ENCODE measurements around the gene IMPG2. TPM values are rescaled to one million over a fixed set of nuclear protein-coding genes. Genes with fewer than 3 reads are reported as not detected.

IMPG2 gene
- total RNA-seq, 6 experiments from 2014 or later = 0.05 to 0.08 (median 0.06) TPM

DNA sequence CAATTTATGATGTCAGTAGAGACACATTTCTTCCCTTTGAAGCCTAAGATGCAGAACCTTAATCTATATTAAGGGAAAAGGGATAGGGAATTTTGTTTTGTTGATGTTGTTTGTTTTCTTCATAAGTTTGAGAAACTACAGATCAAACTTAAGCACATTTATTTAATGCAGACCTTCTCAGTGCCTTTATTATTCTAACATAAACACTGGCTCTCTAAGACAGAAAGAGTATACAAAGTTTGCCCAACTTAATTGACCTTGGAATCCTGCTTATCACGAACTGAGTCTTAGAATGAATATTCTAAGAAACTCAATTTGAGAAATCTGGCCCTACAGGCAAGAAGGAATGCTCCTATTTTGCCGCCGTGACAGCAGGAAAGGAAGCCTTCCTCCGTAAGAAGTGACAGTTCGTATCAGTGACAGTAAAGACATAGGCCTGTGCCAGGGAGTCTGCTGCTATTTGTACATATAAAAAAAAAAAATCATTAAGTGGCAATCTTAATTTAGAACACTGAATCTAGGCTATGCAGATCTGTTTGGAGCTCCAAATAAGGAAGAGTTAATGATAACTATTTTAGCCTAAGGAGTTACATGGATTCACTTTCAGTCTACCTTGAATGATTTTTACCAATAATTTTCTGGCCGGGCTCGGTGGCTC, 8.8 kb upstream of the IMPG2 start:
- H3K36me3 Mint-ChIP-seq (ENCODE audit: low read depth) = no peaks in the 10 kb centered on the region
- no peaks in the 10 kb centered on the region for H3K9me3 Mint-ChIP-seq
- TF ChIP-seq CTCF (IDR thresholded peaks at IDR 0.05) = no peak
- no peak overlapping the region for H3K27ac Mint-ChIP-seq
- H3K4me1 Mint-ChIP-seq (ENCODE audit: low read depth) = no peaks in the 10 kb centered on the region
- no peak for DNase-seq
- H3K27me3 Mint-ChIP-seq (ENCODE audit: insufficient read depth) = no peaks in the 10 kb centered on the region
- H3K4me3 Mint-ChIP-seq = no peak overlapping the region

DNA sequence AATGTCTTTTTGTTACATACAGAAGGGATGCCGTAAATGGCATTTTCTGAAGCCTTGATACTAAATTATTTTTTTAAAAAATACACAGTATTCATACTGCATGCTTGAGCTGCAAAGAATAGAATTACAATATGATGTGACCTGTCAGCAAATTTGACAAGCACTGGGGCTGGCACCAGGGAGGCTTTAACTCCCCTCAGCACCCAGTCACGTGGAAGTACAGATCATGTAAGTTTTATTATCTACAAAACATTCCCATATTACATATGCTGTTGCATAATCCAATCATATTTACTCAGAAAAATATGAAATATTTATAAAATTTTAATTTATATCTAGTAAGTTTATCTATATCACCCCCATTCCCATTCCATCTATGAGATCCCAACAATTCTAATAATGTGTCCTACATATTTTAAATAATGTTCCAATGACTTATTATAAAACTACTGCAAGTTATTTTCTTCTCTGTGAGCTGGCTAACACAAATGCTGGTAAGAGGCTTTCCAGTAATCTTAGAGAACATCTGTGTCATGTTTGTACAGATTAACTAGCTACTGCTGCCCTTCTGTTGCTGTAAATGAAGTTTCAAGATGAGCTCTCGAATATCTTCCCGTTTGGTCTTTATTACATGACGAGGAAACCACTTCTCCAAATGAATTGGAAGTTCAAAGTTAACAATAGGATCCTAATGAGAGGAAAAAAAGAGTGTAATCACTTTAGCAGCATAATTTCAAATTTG, 5.2 kb upstream of the IMPG2 start:
- no peaks in the 10 kb centered on the region for H3K36me3 Mint-ChIP-seq (ENCODE audit: low read depth)
- H3K4me1 Mint-ChIP-seq (ENCODE audit: low read depth) = no peaks in the 10 kb centered on the region
- DNase-seq = no peak
- TF ChIP-seq CTCF (IDR thresholded peaks at IDR 0.05) = no peak
- H3K9me3 Mint-ChIP-seq = no peaks in the 10 kb centered on the region
- H3K27me3 Mint-ChIP-seq (ENCODE audit: insufficient read depth) = no peaks in the 10 kb centered on the region
- no peak overlapping the region for H3K4me3 Mint-ChIP-seq
- H3K27ac Mint-ChIP-seq = no peak overlapping the region

DNA sequence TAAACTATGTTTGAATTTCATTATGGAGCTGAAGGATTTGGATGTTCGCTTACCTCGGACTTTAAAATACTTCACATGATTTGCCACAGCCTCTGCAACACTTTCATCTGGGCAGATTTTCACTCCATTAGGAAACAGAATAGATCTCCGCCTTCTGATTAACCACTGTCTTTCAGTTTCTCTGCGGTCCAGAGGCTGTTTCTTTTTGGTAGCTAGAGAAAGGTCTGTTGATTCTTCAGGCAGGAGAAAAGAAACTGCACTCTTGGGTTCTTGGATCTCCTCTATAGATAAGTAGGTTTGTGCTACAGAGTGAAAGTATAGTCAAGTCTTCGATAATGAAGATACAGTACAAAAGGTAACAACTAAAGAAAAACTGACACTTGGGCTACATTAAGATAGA, 844 bp downstream of the IMPG2 start:
- Mint-ChIP-seq H3K4me3 (no peak overlapping the region), H3K9me3 (no peaks in the 10 kb centered on the region), H3K27me3 (ENCODE audit: insufficient read depth) (no peaks in the 10 kb centered on the region), H3K36me3 (ENCODE audit: low read depth) (no peaks in the 10 kb centered on the region), H3K27ac (no peak overlapping the region), H3K4me1 (ENCODE audit: low read depth) (no peaks in the 10 kb centered on the region)
- TF ChIP-seq CTCF (IDR thresholded peaks at IDR 0.05) = no peak
- DNase-seq = no peak

DNA sequence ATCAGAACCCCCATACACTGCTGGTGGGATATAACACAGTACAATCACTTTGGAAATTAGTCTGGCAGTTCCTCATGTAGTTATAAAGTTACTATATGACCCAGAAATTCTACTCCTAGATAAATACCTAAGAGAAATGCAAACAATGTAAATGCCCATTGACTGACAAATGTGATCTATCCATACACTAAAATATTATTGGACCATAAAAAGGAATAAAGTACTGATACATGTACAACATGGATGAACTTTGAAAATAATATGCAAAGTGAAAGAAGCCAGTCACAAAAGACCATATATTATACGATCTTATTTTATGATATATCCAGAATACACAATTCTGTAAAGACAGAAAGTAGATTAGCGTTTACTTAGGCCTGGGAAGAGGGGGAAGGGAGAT, 7.8 kb downstream of the IMPG2 start:
- no peak for DNase-seq
- Mint-ChIP-seq H3K9me3 (peaks cover 18% of the 10 kb centered on the region), H3K27ac (no peak overlapping the region), H3K4me1 (ENCODE audit: low read depth) (peaks cover 14% of the 10 kb centered on the region), H3K27me3 (ENCODE audit: insufficient read depth) (no peaks in the 10 kb centered on the region), H3K36me3 (ENCODE audit: low read depth) (peaks cover 20% of the 10 kb centered on the region), H3K4me3 (no peak overlapping the region)
- no peak for TF ChIP-seq CTCF (IDR thresholded peaks at IDR 0.05)

- no peaks in the 10 kb centered on the region for H3K27me3 Mint-ChIP-seq (ENCODE audit: insufficient read depth)
- peaks cover 24% of the 10 kb centered on the region for H3K36me3 Mint-ChIP-seq (ENCODE audit: low read depth)
- H3K4me3 Mint-ChIP-seq = no peak overlapping the region
- no peak for TF ChIP-seq CTCF (IDR thresholded peaks at IDR 0.05)
- H3K9me3 Mint-ChIP-seq = peaks cover 22% of the 10 kb centered on the region
- DNase-seq = no peak
- H3K27ac Mint-ChIP-seq = no peak overlapping the region
- H3K4me1 Mint-ChIP-seq (ENCODE audit: low read depth) = peaks cover 14% of the 10 kb centered on the region
Observed at GRCh38 chr3:101311676-101312075, 8.7 kb downstream of the IMPG2 start.
